GM19328 (cell line): ENCODE measurements around the gene CHN2.
"Not testable (repeated sequence)": the region's sequence is repeated elsewhere in the genome, so short reads cannot be mapped to it uniquely, and the experiment has no call there.

ENCODE experiments used
- ATAC-seq: cut with Tn5 transposase; IDR thresholded peaks from one replicate; pipeline ENCODE4 v1.9.1; 2021; ENCODE audit warnings: mild to moderate bottlenecking, moderate library complexity; ENCODE audit not compliant: unreplicated experiment

CHN2 gene

DNA sequence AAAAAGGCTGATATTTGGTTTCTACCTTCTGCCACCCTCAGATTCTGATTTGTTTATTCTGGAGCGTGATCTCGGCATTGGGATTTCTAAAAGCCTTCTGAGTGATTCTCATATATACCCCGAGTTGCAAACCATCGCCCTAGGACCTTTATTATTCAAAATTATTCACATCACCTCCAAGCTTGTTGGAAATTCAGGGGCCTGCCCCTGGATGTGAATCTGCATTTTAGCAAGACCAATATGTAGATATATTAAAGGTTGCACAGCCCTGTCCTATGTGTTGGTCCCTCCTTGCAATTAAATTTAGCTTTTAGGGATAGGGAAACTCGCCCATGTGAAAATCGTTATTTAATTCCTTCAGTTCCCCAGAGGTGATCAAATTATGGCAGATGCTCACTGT is 9.0 kb upstream of the CHN2 start:
- ATAC-seq: no peak

GRCh38 chr7:29189743-29190201 is 4.8 kb upstream of the CHN2 start:
- no peak for ATAC-seq

GRCh38 chr7:29190349-29191045 is 4.1 kb upstream of the CHN2 start:
- ATAC-seq: no peak

DNA sequence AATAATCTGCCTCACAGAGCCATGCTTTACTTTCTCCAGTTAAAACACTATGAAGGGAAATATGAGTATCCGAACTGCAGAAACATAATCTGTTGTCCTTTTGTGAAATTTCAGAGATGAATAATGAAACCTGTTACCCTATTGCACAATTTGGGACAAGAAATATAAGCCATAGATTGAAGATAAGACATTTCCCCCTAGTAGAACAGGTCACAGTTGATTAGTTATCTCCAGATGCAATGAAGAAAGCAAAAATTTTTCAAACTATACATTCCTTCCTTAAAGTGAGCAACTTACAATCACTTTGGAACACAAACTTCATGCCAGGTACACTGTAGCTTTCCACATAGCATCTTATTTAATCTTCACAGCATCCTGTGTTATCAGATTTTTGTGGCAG is 2.3 kb upstream of the CHN2 start:
- ATAC-seq: no peak

GRCh38 chr7:29192811-29193210 is 1.8 kb upstream of the CHN2 start:
- no peak for ATAC-seq

DNA sequence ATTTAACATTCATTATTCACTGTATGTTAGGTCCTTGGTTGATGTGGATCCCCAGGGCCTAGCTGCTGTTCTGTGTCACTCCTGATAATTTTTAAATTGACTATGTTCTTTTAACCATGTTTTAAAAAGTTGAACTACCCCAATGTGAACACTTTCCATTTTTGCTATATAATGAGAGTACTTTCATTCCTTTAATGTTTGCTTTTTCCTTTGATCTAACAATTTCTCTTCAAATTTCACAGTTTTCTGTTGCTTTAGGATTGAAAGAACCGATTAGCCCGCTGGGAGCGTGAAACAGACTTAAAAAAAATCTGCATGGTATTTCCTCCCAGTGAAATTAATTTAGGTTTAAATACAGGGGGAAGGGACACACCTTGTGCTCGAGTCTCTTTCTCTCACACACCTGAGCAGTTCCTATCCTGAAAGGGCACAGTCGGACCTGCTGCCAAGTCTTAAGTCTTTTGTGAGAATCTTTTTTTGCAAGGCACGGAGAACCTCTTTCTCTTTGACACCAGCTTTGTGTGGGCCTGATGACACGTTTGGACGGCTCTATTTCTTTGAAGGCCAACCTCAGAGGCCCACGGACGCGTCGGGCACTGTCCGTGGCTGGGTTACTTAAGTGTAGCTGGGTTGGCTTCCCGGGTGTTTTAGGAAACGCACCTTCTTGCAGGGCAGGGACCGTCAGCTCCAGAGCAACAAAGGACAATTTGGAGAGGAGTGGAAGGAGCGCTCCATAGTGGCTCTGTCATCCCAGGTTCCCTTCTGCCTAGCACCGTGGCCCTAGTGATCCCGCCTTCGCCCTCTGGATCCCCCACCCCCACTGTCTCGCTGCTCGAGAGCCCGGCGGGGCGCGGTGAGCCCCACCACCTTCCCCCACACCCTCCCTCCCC is 1.0 kb upstream of the CHN2 start:
- ATAC-seq: no peak

- ATAC-seq: no peak
Measured at GRCh38 chr7:29194206-29194593, 375 bp upstream of the CHN2 start.

DNA sequence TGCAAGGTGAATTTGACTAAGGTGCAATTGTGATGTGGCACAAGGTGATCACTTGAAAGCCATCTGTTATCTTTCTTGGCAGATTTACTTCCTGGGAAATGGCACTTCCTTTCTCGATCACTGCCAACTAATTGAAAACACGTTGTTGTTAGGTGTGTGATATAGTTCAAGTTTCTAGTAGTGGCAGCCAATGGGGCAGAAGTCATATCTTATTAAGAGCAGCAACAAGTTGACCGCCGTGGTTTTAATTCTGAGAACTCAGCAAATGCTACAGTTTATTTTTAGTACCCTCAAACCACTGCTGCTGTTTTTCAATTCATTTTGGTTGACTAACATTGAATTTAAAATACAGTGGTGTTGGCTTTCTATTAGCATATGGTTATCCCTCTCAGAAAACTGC is 1.6 kb downstream of the CHN2 start:
- no peak for ATAC-seq

GRCh38 chr7:29196971-29197595 is 2.5 kb downstream of the CHN2 start:
- no peak for ATAC-seq

GRCh38 chr7:29197916-29198315 is 3.3 kb downstream of the CHN2 start:
- ATAC-seq: no peak

GRCh38 chr7:29199776-29200175 is 5.2 kb downstream of the CHN2 start:
- ATAC-seq: no peak

GRCh38 chr7:29202651-29203069 is 8.1 kb downstream of the CHN2 start:
- no peak for ATAC-seq

DNA sequence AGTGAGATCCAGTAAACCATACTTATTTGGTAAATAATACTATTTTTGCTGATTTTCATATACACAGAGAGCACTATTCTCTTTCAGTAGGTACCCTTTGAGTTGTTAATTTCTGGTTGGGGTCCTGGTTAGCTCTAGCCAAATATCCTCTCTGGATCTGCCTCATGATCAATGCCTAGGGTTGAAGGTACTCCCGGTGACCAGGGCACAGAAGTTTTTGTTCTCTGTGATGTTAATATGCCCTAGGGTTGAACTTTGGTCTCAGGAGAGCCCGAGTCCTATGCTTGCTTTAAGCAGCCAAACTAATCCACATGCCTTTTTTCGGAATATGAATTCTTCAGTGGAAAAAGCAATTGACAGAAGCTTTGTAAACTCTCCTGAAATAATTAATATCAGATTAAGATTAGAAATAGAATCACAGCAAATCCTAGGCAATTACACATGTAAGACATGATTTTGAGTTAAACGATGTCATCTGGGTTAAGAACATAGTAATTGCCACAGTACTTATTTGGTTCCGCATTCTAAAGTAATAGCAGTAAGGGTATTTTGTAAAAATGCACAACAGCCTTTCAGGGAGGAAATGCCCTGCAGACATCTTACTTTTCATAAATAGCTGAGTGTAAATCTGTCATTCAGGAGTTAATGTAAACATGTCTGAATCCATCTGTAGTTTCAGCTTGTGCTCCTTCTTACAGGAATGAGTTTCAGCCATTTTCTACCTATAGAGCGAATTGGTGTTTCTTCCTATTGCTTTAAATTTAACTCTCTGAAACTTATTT is 10.1 kb downstream of the CHN2 start:
- ATAC-seq: no peak

DNA sequence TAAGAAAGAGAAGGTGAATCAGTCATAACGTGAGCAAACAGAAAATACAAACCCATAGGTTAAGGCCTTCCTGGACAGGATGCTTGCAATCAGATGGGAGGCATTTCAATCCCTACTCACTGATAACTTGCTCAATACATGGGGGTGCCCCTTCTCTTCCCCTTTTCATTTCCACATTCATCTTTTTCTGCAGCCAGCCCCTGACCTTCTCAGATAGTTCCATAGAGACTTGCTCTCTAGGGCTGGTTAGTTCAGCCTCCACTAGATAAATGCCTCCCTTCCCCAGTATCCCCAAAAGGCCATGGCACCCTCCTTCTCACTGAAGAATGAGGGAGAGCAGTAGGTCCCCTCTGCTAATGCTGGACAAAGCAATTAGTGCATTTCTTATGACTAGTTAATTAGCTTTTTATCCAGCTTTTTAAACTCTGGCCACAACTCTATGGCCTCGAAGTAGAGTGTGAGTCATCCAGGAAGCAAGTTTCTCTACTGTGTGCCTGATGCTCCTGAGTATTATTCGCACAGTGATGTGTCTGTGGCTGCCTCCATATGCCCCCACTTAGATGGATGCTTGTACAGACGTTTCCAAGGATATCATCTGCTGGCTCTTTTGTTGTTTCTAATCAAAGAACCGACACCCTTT is 12.7 kb downstream of the CHN2 start:
- ATAC-seq: no peak

DNA sequence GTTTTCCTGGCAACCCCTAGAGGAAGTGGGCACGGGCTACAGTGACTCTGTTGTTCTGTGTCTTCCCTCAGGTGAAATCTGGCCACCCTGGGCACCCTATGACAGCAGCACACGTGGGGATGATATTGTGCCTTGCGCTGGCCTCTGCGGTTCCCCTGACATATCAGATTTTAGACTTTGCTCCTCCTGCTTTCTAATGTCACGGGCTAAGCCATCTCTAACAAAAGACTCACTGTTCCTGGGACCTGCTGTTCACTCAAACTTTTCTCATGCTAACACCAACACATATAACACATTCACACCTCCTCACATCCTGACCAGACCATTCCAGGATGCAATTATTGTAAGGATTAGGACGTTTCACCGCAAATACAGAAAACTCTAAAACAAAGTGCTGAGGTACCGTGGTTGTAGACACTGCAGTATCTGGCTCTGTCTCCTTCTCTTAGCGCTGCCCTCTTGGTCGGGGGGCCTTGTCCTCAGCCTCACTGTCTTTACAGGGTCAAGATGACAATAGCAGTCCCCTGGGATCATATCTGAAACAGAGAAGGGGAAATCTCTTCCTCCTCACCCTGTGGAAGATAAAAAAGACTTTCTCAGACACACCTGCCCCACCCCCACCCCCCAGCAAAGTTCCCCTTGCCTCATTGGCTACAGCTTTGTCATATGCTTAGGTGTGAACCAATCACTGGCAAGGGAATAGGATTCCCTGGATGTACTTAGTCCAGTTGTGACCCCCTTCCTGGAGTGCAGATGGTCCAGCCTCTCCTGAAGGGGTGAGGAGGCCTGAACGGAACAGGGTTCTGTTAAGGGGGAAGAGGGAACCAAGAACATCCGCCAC is 14.1 kb downstream of the CHN2 start:
- no peak for ATAC-seq

DNA sequence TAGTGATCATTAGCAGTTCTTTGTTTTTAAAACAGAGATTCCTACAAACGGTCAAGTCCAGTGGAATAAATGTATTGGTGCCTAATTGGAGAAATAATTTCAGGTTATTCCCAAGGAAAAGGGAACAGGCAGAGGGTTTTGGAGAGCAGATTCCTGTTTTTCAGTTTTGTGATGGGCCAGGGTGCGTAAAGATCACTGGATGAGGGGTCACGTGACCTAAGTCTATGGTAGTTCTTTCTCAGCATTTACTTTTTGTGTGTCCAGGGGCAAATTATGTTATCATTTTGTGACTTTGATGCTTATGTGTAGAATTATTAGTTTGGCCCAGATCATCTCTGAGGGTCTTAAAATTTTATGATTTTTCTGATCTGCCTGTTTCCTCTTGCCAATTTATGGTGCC is 15.2 kb downstream of the CHN2 start:
- ATAC-seq: no peak

DNA sequence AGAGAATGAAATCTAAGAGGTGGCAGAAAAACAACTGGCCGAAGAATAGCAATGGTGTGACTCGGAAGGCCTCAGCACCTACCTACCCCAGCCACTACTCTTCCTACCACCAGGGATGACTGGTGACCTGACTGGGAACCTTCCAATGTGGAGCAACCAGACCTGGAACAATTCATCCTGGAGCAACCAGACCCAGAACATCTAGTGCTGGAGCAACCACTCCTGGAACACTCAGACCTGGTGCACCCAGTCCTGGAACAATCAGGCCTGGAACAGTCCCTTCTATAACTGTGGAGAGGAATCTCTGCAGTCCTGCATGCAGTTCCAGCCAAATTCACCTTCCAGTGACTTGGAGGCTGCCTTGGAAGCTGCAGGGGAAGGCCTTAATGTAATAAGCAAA is 18.2 kb downstream of the CHN2 start:
- not testable (repeated sequence) for ATAC-seq

DNA sequence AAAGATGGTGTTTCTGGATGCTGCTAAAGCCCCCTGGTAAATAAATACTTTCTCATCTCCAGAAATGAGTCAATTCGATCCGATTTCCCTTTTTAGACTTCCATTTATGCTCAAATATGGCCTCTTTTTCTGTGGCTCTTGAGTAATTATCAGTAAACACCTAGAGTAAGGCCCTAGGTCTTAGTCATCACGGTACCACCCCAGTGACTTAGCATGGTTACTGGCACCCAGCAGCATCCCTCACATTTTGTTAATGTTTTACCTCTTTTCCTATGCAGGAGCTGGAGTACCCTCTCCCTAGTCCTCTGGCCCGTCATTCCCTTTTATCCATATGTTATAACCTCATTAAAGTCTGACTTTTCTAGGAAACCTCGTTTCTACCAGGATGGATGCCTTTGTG is 19.5 kb downstream of the CHN2 start:
- no peak for ATAC-seq

DNA sequence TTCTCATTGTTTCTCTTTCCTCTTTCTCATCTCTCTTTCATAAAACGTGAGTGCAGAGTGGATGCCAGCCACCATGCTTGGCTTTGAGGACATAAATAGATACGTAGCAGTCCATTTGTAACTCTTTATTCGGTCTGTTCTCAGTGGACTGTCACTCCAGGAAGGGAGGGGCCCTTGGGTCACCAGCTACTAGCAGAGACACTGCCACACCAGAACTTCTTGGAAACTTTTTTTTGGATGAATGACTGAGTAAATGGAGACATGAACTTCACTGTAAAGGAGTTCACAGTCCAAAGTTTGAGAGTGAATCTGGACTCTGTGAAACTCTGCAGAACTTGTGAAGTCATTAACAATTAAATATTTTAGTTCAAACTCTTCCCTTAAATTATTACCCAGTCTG is 20.2 kb downstream of the CHN2 start:
- ATAC-seq: no peak

GRCh38 chr7:29216128-29216527 is 21.6 kb downstream of the CHN2 start:
- no peak for ATAC-seq
